OCI-LY1 (cell line): ENCODE data around the gene SDSL.

ENCODE experiments used
- H2AFZ ChIP-seq: fragments of 200-600 bp; sonication (generic), shearing (Covaris generic); 2 replicates; pipeline ENCODE4 v1.6.0; 2014; ENCODE audit warnings: antibody characterized with exemption, mild to moderate bottlenecking, low read length
- H3F3A ChIP-seq: fragments of 200-600 bp; sonication (generic), shearing (Covaris generic); 2 replicates; pipeline ENCODE4 v1.6.0; 2014; ENCODE audit warnings: mild to moderate bottlenecking, antibody characterized with exemption, low read length, moderate library complexity; ENCODE audit not compliant: insufficient read depth
- H3K27ac ChIP-seq: fragments of 200-600 bp; sonication (generic); 2 replicates; pipeline ENCODE4 v1.5.1; 2014; ENCODE audit warnings: low read length, mixed run types, mild to moderate bottlenecking, low read depth; ENCODE audit not compliant: poor library complexity, severe bottlenecking
- H3K27me3 ChIP-seq: fragments of 200-600 bp; sonication (generic); 2 replicates; pipeline ENCODE4 v1.6.0; 2014; ENCODE audit warnings: antibody characterized with exemption, mild to moderate bottlenecking, low read length, moderate library complexity; ENCODE audit not compliant: insufficient read depth
- H3K36me3 ChIP-seq: fragments of 200-600 bp; sonication (generic); 2 replicates; pipeline ENCODE4 v1.6.1; 2014; ENCODE audit warnings: mild to moderate bottlenecking, antibody characterized with exemption, low read length, moderate library complexity, mixed read lengths; ENCODE audit not compliant: insufficient read depth
- H3K4me1 ChIP-seq: fragments of 200-600 bp; sonication (generic); 2 replicates; pipeline ENCODE4 v1.5.1; 2014; ENCODE audit warnings: mild to moderate bottlenecking, low read length, moderate library complexity; ENCODE audit not compliant: insufficient read depth, severe bottlenecking
- H3K4me2 ChIP-seq: fragments of 200-600 bp; sonication (generic), shearing (Covaris generic); 2 replicates; pipeline ENCODE4 v1.6.1; 2014; ENCODE audit warnings: low read length
- H3K4me3 ChIP-seq: fragments of 200-600 bp; sonication (generic); 2 replicates; pipeline ENCODE4 v1.5.1; 2014; ENCODE audit warnings: low read length, low read depth, mild to moderate bottlenecking, mixed read lengths; ENCODE audit not compliant: poor library complexity, severe bottlenecking
- H3K79me2 ChIP-seq: fragments of 200-600 bp; shearing (Covaris generic); 2 replicates; pipeline ENCODE4 v1.6.1; 2016; ENCODE audit warnings: mixed run types, low read length, mixed read lengths; ENCODE audit not compliant: insufficient read depth
- H3K9ac ChIP-seq: fragments of 200-600 bp; sonication (generic), shearing (Covaris generic); 2 replicates; pipeline ENCODE4 v1.6.1; 2014; ENCODE audit warnings: mild to moderate bottlenecking, low read length, mixed read lengths
- H3K9me2 ChIP-seq: fragments of 200-600 bp; sonication (generic), shearing (Covaris generic); 2 replicates; pipeline ENCODE4 v1.6.1; 2014; ENCODE audit warnings: low read depth, mild to moderate bottlenecking, low read length, mixed read lengths
- H3K9me3 ChIP-seq: fragments of 200-600 bp; shearing (Covaris generic); 2 replicates; pipeline ENCODE4 v1.6.1; 2014; ENCODE audit warnings: low read length, mixed read lengths
- H4K20me1 ChIP-seq: fragments of 200-600 bp; sonication (generic), shearing (Covaris generic); 2 replicates; pipeline ENCODE4 v1.6.0; 2016; ENCODE audit warnings: mild to moderate bottlenecking, low read length; ENCODE audit not compliant: insufficient read depth
- EZH2 ChIP-seq: fragments of 200-600 bp; sonication (generic), shearing (Covaris generic); IDR thresholded peaks from 2 replicates; pipeline ENCODE4 v1.8.0; 2017; ENCODE audit warnings: borderline replicate concordance, mixed run types, mild to moderate bottlenecking, antibody characterized with exemption, low read length, moderate library complexity, mixed read lengths
- TF ChIP-seq, protein P1 (sequence below): fragments of 200-600 bp; sonication (generic), shearing (Covaris generic); IDR thresholded peaks from 2 replicates; pipeline ENCODE4 v1.5.1; 2017; ENCODE audit warnings: mild to moderate bottlenecking, antibody characterized with exemption, low read length, moderate library complexity, mixed read lengths

SDSL gene

GRCh38 chr12:113448873-113449272 lies 26.7 kb downstream of the SDSL start:
- H4K20me1 ChIP-seq, result no peaks in the 10 kb centered on the region
- H3F3A ChIP-seq, result 0 out of 2 replicates have a peak, but pooled peaks cover 4% of the 10 kb centered on the region
- no peaks in the 10 kb centered on the region for H3K4me1 ChIP-seq

GRCh38 chr12:113449299-113449698 lies 27.1 kb downstream of the SDSL start:
- 0 out of 2 replicates have a peak, but pooled peaks cover 4% of the 10 kb centered on the region for H3F3A ChIP-seq
- no peaks in the 10 kb centered on the region for H3K4me1 ChIP-seq
- TF ChIP-seq, protein P1, sequence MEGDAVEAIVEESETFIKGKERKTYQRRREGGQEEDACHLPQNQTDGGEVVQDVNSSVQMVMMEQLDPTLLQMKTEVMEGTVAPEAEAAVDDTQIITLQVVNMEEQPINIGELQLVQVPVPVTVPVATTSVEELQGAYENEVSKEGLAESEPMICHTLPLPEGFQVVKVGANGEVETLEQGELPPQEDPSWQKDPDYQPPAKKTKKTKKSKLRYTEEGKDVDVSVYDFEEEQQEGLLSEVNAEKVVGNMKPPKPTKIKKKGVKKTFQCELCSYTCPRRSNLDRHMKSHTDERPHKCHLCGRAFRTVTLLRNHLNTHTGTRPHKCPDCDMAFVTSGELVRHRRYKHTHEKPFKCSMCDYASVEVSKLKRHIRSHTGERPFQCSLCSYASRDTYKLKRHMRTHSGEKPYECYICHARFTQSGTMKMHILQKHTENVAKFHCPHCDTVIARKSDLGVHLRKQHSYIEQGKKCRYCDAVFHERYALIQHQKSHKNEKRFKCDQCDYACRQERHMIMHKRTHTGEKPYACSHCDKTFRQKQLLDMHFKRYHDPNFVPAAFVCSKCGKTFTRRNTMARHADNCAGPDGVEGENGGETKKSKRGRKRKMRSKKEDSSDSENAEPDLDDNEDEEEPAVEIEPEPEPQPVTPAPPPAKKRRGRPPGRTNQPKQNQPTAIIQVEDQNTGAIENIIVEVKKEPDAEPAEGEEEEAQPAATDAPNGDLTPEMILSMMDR, result no peak
- no peak for TF ChIP-seq EZH2
- H3K27ac ChIP-seq, result no peak overlapping the region
- H3K9ac ChIP-seq, result no peak overlapping the region
- no peak overlapping the region for H2AFZ ChIP-seq
- H3K4me2 ChIP-seq, result no peak overlapping the region
- H3K36me3 ChIP-seq, result no peaks in the 10 kb centered on the region
- no peaks in the 10 kb centered on the region for H3K9me2 ChIP-seq
- no peaks in the 10 kb centered on the region; the same call in 1 of the 2 replicates for H3K9me3 ChIP-seq
- no peak overlapping the region for H3K4me3 ChIP-seq
- no peaks in the 10 kb centered on the region for H3K79me2 ChIP-seq
- H4K20me1 ChIP-seq, result no peaks in the 10 kb centered on the region
- no peaks in the 10 kb centered on the region for H3K27me3 ChIP-seq

More at GRCh38 chr12:113448873-113449272, 26.7 kb downstream of the SDSL start:
- H3K27me3 ChIP-seq, result 0 out of 2 replicates have a peak, but pooled peaks cover under 1% of the 10 kb centered on the region
- no peaks in the 10 kb centered on the region for H3K36me3 ChIP-seq
- TF ChIP-seq, protein P1, result no peak
- no peak for TF ChIP-seq EZH2
- no peak overlapping the region for H2AFZ ChIP-seq
- H3K9me2 ChIP-seq, result no peaks in the 10 kb centered on the region
- H3K4me2 ChIP-seq, result no peak overlapping the region
- H3K79me2 ChIP-seq, result no peaks in the 10 kb centered on the region
- H3K27ac ChIP-seq, result no peak overlapping the region
- no peak overlapping the region for H3K9ac ChIP-seq
- H3K4me3 ChIP-seq, result no peak overlapping the region
- H3K9me3 ChIP-seq, result no peaks in the 10 kb centered on the region; the same call in 1 of the 2 replicates

DNA sequence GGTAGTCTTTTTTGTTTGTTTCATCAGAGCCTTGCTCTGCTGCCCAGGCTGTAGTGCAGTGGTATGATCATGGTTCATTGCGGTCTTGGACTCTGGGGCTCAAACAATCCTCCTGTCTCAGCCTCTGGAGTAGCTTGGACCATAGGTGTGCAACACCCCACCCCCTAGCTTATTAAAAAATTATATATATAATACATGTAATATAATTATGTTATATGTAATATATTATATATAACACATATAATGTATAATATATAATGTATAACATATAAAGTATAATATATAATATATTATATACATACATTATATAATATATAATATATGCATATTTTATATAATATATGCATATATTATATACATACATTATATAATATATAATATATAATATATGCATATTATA lies 27.7 kb downstream of the SDSL start:
- Histone ChIP-seq H4K20me1 (no peaks in the 10 kb centered on the region), H3K9me2 (no peaks in the 10 kb centered on the region), H2AFZ (no peak overlapping the region), H3K9me3 (no peaks in the 10 kb centered on the region; the same call in 1 of the 2 replicates), H3K4me1 (no peaks in the 10 kb centered on the region), H3K27me3 (no peaks in the 10 kb centered on the region), H3K79me2 (no peaks in the 10 kb centered on the region), H3K36me3 (no peaks in the 10 kb centered on the region), H3K9ac (no peak overlapping the region), H3K4me2 (no peak overlapping the region), H3K4me3 (no peak overlapping the region), H3F3A (0 out of 2 replicates have a peak, but pooled peaks cover 4% of the 10 kb centered on the region), H3K27ac (no peak overlapping the region)
- no peak for TF ChIP-seq EZH2
- TF ChIP-seq, protein P1, result no peak
